ENCODE results near the gene TEDC2.
A peak's percentile ranks its signal among the peaks of the same experiment; 100 is the strongest.

TEDC2 gene

DNA sequence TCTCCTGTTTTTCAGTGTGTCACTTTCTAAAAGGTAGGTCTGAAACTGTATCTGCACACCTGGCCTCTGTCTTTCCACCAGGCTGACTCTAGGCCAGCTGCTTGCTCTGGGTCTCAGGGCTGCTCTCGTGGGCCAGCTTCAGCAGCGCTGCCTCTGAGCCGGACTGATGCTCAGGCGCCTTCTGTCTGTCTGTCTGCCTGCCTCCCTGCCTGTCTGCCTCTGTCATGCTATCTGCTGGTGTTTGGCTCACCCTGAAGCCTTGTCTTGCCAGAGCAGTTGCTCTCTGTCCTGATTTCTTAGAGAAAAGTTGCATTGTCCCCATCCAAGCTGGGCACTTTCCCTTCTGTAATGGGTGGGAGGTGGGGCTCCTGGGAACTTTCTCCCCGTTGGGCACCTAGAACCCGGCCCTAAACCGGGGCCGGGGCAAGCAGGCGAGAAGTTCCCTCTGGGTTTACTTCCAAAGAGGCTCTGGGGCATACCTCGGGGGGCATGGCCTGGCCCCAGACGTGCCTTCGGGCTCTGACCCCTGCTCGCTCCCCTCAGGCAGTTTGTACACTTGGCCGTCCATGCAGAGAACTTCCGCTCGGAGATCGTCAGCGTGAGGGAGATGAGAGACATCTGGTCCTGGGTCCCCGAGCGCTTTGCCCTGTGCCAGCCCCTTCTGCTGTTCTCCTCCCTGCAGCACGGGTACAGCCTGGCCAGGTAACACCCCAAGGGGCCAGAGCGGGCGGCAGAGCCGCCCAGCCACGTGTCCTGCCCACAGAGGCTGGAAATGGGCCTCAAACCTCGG is 38.0 kb downstream of the TEDC2 start:
- no peak for DNase-seq

GRCh38 chr16:2498531-2499253 is 38.8 kb downstream of the TEDC2 start:
- DNase-seq = no peak

DNA sequence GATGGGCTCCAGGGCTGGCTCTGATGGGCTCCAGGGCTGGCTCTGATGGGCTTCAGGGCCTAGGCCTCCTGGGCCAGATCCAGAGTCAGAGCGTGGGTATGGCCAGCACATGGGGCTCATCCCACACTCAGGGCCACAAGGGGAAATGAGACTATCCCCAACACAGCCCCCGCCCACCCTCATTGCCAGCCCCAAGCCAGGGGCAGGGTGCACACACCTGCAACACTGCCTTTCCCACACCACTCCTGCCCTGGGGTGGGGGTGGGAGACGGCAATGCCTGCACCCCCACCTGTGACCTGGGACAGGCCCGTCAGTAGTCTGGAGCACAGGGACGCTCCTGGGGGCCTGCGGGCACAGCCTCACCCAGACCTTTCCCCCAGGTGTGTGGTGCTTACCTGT is 39.5 kb downstream of the TEDC2 start:
- no peak for DNase-seq

- no peak for DNase-seq
Observed at GRCh38 chr16:2499890-2500429, 40.1 kb downstream of the TEDC2 start.

- DNase-seq = no peak
Observed at GRCh38 chr16:2500430-2500917, 40.6 kb downstream of the TEDC2 start.

GRCh38 chr16:2500918-2501750 is 41.2 kb downstream of the TEDC2 start:
- DNase-seq = peak; percentile 84

DNA sequence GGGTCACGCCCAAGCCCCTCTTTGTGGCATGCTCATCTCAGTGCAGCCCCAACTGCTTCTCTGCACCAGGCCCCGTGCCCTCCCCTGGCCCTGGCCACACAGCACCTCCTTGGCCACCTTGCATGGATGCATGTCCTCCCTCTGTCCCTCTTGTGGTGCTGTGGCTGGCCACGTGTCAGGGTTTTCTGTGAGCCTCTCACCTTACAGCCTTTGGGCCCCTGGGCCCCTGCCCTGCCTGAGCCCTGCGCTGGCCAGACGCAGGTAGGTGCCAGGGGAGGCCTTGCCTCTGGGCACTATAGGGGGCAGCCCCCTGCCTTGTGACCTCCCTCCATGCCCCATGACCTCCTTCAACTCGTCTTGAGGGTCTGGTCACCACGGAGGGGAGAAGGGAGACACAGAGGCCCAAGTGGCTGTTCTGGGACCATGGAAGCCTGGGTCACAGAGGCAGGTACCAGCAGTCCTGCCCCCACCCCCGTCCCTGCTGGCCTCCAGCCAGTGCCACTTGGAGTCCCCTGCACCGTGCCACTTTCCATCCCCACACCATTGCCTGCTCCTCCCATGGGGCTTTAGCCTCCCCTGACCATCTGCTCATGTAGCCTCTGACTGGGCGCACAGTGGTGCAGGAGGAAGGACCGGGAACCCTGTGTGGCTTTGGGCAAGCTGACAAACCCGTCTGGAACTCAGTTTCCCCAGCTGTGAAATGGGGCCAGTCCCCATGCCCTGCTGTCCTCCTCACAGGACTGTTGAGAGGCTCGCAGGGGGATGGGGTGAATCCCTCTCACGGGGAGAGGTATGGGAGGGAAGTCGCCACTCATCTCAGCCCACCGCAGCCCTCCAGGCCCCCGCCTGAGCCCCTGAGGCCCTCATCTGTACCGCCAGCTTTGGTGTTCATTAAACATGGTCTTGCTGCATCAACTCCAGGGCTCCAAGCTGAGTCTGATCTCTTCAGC is 42.3 kb downstream of the TEDC2 start:
- DNase-seq = no peak

- DNase-seq = no peak
Observed at GRCh38 chr16:2505695-2506094, 45.8 kb downstream of the TEDC2 start.

GRCh38 chr16:2507052-2507659 is 47.2 kb downstream of the TEDC2 start:
- no peak for DNase-seq

GRCh38 chr16:2507665-2508064 is 47.8 kb downstream of the TEDC2 start:
- DNase-seq = no peak

GRCh38 chr16:2508722-2509400 is 49.0 kb downstream of the TEDC2 start:
- no peak for DNase-seq

DNA sequence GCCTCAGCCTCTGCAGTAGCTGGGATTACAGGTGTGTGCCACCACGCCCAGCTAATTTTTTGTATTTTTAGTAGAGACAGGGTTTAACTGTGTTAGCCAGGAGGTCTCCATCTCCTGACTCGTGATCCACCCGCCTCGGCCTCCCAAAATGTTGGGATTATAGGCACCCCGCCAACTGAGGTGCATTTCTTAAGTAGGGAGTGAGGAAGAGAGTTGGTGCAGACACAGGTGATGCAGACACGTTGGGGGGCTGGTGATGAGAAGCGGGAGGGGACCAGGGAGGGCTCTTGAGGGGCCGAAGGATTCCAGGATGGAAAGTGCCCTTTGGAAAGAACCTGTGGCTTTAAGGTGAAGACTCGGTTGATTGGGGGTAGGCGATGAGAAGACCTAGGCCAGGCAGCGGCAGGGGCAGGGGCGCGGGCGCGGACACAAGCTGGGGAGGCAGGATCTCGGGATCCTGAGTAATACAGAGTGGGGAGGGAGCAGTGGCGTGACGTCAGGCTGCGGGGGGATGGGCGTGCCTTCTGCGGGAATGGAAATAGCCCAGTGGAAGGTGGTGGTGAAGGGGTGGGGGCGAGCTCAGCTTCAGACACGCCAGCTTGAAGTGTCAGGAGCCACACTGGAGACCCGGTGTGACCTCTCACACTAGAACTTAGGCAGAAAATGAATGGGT is 51.4 kb downstream of the TEDC2 start:
- no peak for DNase-seq

DNA sequence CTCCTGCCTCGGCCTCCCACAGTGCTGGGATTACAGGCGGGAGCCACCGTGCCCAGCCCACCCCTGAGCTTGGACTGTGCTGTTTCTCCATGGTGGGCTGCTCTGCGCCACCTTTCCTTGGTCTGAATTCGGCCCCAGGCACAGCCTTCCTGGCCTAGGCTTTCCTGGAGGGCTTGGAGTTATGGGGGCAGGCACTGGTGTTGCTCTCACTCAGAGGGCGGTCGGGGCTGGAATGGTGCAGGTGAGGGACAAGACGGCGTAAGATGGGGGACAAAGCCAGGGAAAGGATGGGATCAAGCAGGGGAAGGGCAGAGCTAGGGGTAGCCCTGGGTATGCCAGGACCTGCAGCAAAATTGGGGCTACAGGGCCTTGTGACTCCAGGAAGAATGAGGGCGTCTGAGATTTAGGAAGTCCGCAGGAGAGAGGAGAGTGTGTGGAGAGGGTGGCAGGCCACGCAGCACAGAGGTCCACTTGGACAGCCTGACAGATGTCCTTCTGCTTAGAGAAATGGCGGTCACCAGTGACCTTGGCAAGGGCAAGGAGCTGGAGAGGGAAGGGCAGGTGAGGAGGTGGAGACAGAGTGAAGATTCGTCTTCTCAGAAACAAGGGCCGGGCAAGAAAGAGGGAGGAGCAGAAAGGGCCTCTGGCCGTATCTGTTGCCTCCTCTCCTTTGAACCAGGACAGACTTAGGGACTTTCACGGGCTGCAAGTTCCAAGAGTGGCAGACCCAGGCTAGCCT is 52.3 kb downstream of the TEDC2 start:
- no peak for DNase-seq

- no peak for DNase-seq
Observed at GRCh38 chr16:2512735-2513404, 53.0 kb downstream of the TEDC2 start.

DNA sequence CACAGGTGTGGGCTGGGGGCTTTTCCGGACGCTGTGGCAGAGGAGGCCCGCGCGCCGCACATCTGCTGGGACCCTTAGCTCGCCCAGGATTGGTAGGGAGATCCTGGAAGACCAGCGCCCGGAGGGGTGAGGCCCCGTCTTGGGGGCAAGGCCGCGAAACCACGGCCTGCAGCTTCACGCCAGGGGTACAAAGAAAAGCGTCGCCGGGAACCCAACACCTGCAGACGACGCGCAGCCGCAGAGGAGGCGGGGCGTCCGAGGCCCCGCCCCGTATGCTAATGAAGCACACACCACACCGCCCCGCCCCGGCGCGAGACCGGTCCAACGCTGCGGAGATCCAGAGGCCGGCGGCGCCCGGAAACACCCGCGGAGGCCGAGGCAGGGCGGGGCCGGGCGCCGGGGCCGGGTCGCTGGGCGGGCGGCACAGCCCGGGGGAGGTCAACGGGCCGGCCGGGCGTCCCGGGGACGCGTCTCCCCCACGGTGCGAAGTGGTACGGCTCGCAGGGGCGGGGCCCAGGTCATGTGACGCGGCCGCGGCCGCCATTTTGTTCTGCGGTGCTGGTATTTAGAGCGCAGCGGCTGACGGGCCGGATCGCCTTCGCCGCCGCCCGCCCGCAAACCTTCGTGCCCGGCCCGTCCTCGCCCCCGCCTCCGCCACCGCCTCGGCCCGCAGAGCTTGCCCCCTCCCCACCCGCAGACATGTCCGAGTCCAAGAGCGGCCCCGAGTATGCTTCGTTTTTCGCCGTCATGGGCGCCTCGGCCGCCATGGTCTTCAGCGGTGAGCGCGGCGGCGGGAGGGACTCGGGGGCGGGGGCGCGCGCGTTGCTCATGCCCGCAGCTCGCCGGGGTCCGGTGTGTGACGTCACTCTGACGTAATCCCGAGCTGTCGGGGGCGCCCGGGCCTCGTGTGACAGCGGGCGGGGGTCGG is 53.8 kb downstream of the TEDC2 start, which contains the start of gene ATP6V0C:
Gene ATP6V0C, plus strand, starts transcription at position 548 of the 928 bp plus-strand sequence. Its CDS starts 152 bp downstream, at position 700.
- peak; percentile 92 for DNase-seq
